HCT116 (cell line): ENCODE measurements around the gene MMP28. TPM values are rescaled to one million over a fixed set of nuclear protein-coding genes. Genes with fewer than 3 reads are reported as not detected.

ENCODE experiments used
- ATAC-seq: fragments of 200-7000 bp; cut with Tn5 transposase; 2 replicates; pipeline ENCODE4 v1.9.1; 2020; ENCODE audit warnings: mild to moderate bottlenecking, moderate library complexity
- BruUV-seq: library from RNA; stranded (reverse); fragments of 400-500 nt; replicated peaks from 2 replicates; lab custom pipeline; 2021; lab: Mats Ljungman, UMichigan
- CTCF ChIA-PET: fragments of 300-600 bp; sonication (Branson Sonifier 250); formaldehyde crosslinking; loops from one replicate; lab custom pipeline; 2021; ENCODE audit warnings: antibody characterized with exemption; lab: Charles Lee
- POLR2A ChIA-PET: fragments of 300-600, 350-600 bp; sonication (Branson Sonifier 250); formaldehyde crosslinking; loops from one replicate; lab custom pipeline; 2021; ENCODE audit warnings: antibody characterized with exemption; lab: Charles Lee
- RAD21 ChIA-PET, 2 experiments: fragments of 300-600 bp; sonication (Branson Sonifier 250); formaldehyde crosslinking; loops; one replicate each; lab custom pipeline; 2023; ENCODE audit warnings: low total read pairs in 2 of 2; ENCODE audit not compliant: uncharacterized antibody in 2 of 2, unreplicated experiment in 2 of 2, low non-redundant PET in 1 of 2; lab: Charles Lee
- DNase-seq: peaks from one replicate; pipeline ENCODE4 v3.0.0-alpha.2; 2010; ENCODE audit warnings: low read depth, low spot score
- H2AFZ ChIP-seq: fragments of 200-600 bp; shearing (Covaris generic), sonication (generic); 2 replicates; pipeline ENCODE4 v1.6.1; 2017; ENCODE audit warnings: low read depth, mixed run types, mixed read lengths, antibody characterized with exemption, low read length; ENCODE audit not compliant: poor library complexity, severe bottlenecking
- H3K27ac ChIP-seq: 2 replicates; pipeline ENCODE4 v1.5.1; 2012; ENCODE audit warnings: low read depth, low read length
- H3K27me3 ChIP-seq: fragments of 200-600 bp; sonication (generic); 2 replicates; pipeline ENCODE4 v1.6.1; 2016; ENCODE audit warnings: mixed run types, low read length, mixed read lengths; ENCODE audit not compliant: insufficient read depth
- H3K36me3 ChIP-seq, 2 experiments: fragments of 200-500 bp in 1 of 2; fragments of 200-600 bp in 1 of 2; sonication (Bioruptor generic) in 1 of 2; sonication (generic) in 1 of 2; 2 replicates each; pipeline versions ENCODE4 v1.5.1 to v1.6.1; 2014 to 2016; ENCODE audit warnings: low read length in 2 of 2, inconsistent platforms in 1 of 2, mixed read lengths in 1 of 2, mixed run types in 1 of 2; ENCODE audit not compliant: insufficient read depth in 2 of 2, control insufficient read depth in 1 of 2
- H3K4me1 ChIP-seq, 2 experiments: fragments of 200-600 bp in 1 of 2; sonication (generic) in 1 of 2; 2 replicates each; pipeline versions ENCODE4 v1.5.1 to v1.6.1; 2012 to 2017; ENCODE audit warnings: low read length in 2 of 2, inconsistent platforms in 1 of 2, mild to moderate bottlenecking in 1 of 2, mixed read lengths in 1 of 2, mixed run types in 1 of 2, moderate library complexity in 1 of 2; ENCODE audit not compliant: insufficient read depth in 2 of 2, control insufficient read depth in 1 of 2
- H3K4me2 ChIP-seq: fragments of 200-600 bp; sonication (generic); 2 replicates; pipeline ENCODE4 v1.6.1; 2017; ENCODE audit warnings: mixed run types, low read length, mixed read lengths
- H3K4me3 ChIP-seq, 2 experiments: fragments of 200-600 bp in 1 of 2; sonication (generic) in 1 of 2; replicated peaks in 1 of 2; 2 replicates each; pipeline ENCODE4 v1.5.1; 2011 to 2016; ENCODE audit warnings: low read length in 2 of 2, control low read depth in 1 of 2, low read depth in 1 of 2, mild to moderate bottlenecking in 1 of 2, mixed read lengths in 1 of 2, mixed run types in 1 of 2
- H3K79me2 ChIP-seq: fragments of 200-600 bp; sonication (generic); 2 replicates; pipeline ENCODE4 v1.6.1; 2017; ENCODE audit warnings: mild to moderate bottlenecking, mixed run types, low read length, moderate library complexity, mixed read lengths; ENCODE audit not compliant: insufficient read depth
- H3K9ac ChIP-seq: fragments of 200-600 bp; sonication (generic); 2 replicates; pipeline ENCODE4 v1.6.1; 2016; ENCODE audit warnings: low read length, mixed read lengths
- H3K9me2 ChIP-seq: fragments of 200-600 bp; sonication (generic), shearing (Covaris generic); 2 replicates; pipeline ENCODE4 v1.6.1; 2017; ENCODE audit warnings: mixed run types, mild to moderate bottlenecking, moderate library complexity; ENCODE audit not compliant: insufficient read depth
- H3K9me3 ChIP-seq, 2 experiments: fragments of 200-500 bp in 1 of 2; fragments of 200-600 bp in 1 of 2; sonication (Bioruptor generic) in 1 of 2; sonication (generic) in 1 of 2; 2 replicates each; pipeline ENCODE4 v1.6.1; 2014 to 2017; ENCODE audit warnings: low read length in 2 of 2, mixed read lengths in 2 of 2, inconsistent platforms in 1 of 2, low read depth in 1 of 2, mild to moderate bottlenecking in 1 of 2, mixed run types in 1 of 2, moderate library complexity in 1 of 2; ENCODE audit not compliant: control insufficient read depth in 1 of 2, insufficient read depth in 1 of 2
- H4K20me1 ChIP-seq: fragments of 200-600 bp; sonication (generic), shearing (Covaris generic); 2 replicates; pipeline ENCODE4 v1.6.1; 2017; ENCODE audit warnings: mixed run types, mild to moderate bottlenecking, moderate library complexity; ENCODE audit not compliant: insufficient read depth
- CBX3 ChIP-seq: IDR thresholded peaks from 2 replicates; pipeline ENCODE4 v1.6.1; 2012; ENCODE audit warnings: low read depth
- CEBPB ChIP-seq: IDR thresholded peaks from 2 replicates; pipeline ENCODE4 v1.6.1; 2012; ENCODE audit warnings: low read depth
- EGR1 ChIP-seq: IDR thresholded peaks from 2 replicates; pipeline ENCODE4 v1.6.1; 2012; ENCODE audit warnings: low read depth
- EZH2 ChIP-seq: fragments of 200-600 bp; sonication (generic); IDR thresholded peaks from 2 replicates; pipeline ENCODE4 v1.6.1; 2017; ENCODE audit warnings: antibody characterized with exemption, mixed run types
- EZH2phosphoT487 ChIP-seq: fragments of 200-600 bp; IDR thresholded peaks from 2 replicates; pipeline ENCODE4 v1.6.1; 2018; ENCODE audit warnings: antibody characterized with exemption, borderline replicate concordance
- JUND ChIP-seq: IDR thresholded peaks from 2 replicates; pipeline ENCODE4 v1.6.1; 2012
- MAX ChIP-seq: IDR thresholded peaks from 2 replicates; pipeline ENCODE4 v1.6.1; 2012
- POLR2AphosphoS5 ChIP-seq: IDR thresholded peaks from 2 replicates; pipeline ENCODE4 v1.6.1; 2011; ENCODE audit warnings: mild to moderate bottlenecking, low read depth, low read length, moderate library complexity
- SIN3A ChIP-seq: IDR thresholded peaks from 2 replicates; pipeline ENCODE4 v1.6.1; 2012; ENCODE audit warnings: low read depth
- SRF ChIP-seq: IDR thresholded peaks from 2 replicates; pipeline ENCODE4 v1.6.1; 2012; ENCODE audit warnings: low read depth
- ZFX ChIP-seq: fragments of 450-650 bp; IDR thresholded peaks from 2 replicates; pipeline ENCODE4 v1.6.1; 2017
- intact Hi-C: fragments of 100-400 bp; cut with micrococcal nuclease; formaldehyde crosslinking; loops from 2 replicates; pipeline ENCODE4 v1.10.0; 2022
- total RNA-seq: library from RNA; stranded (reverse); gene quantifications from one replicate; pipeline ENCODE4 v1.2.1, GENCODE V29; 2021; ENCODE audit not compliant: unreplicated experiment
- TF ChIP-seq, protein P1 (sequence below): IDR thresholded peaks from 2 replicates; pipeline ENCODE4 v1.6.1; 2012

MMP28 gene
- total RNA-seq, 1 experiment from 2014 or later: 2.6 TPM

- TF ChIP-seq SRF (0 out of 2 replicates have a peak, but pooled peaks have one; percentile 17), MAX (peak; percentile 83), CBX3 (0 out of 2 replicates have a peak, but pooled peaks have one; percentile 46), EZH2phosphoT487 (no peak), ZFX (peak; percentile 85), POLR2AphosphoS5 (peak; percentile 96)
- TF ChIP-seq, all 23 proteins: peak for 15
These were observed 13.8 kb upstream of the MMP28 start, which contains the start of gene TAF15 (continued) for GRCh38 chr17:35808962-35809854.

GRCh38 chr17:35808240-35808961 is 13.0 kb upstream of the MMP28 start:
- DNase-seq (no peak), ATAC-seq (no peak)
- Histone ChIP-seq H3K4me3 (peak overlapping the region; percentile 76 to 89), H3K27me3 (no peaks in the 10 kb centered on the region), H3K79me2 (peaks cover 41% of the 10 kb centered on the region), H3K9me3 (no peaks in the 10 kb centered on the region), H3K9ac (peak overlapping the region; percentile 89), H3K9me2 (no peaks in the 10 kb centered on the region), H3K4me2 (peak overlapping the region; percentile 92), H2AFZ (peak overlapping the region; percentile 88), H3K27ac (peak overlapping the region; percentile 66), H4K20me1 (peaks cover 30% of the 10 kb centered on the region), H3K36me3 (peaks cover 0 to 2% of the 10 kb centered on the region in 2 experiments; a peak in 1 of 4 replicates), H3K4me1 (peaks cover 26 to 44% of the 10 kb centered on the region in 2 experiments)
- TF ChIP-seq EGR1 (no peak), POLR2AphosphoS5 (no peak), SIN3A (peak; percentile 16; the same call in 1 of the 2 replicates), JUND (no peak), ZFX (0 out of 2 replicates have a peak, but pooled peaks have one; percentile 11), EZH2 (no peak), CEBPB (peak; percentile 33; the same call in 1 of the 2 replicates)
- TF ChIP-seq, protein P1, sequence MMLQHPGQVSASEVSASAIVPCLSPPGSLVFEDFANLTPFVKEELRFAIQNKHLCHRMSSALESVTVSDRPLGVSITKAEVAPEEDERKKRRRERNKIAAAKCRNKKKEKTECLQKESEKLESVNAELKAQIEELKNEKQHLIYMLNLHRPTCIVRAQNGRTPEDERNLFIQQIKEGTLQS: no peak
- RAD21 ChIA-PET: interaction anchor here (1.2 to 1.4 kb wide), 2 partner anchors 44 kb away, joined by 7 to 10 read pairs; no protein-coding TSS in a partner anchor
- POLR2A ChIA-PET: interaction anchor here (0.7 to 3.9 kb wide), 19 partner anchors 8 to 230 kb away, joined by 3 to 41 read pairs (median 5); partner anchors contain the start of genes MMP28 and PEX12
- CTCF ChIA-PET: interaction anchor here (0.7 to 3.3 kb wide), 10 partner anchors 9 to 196 kb away, joined by 3 to 76 read pairs (median 3); no protein-coding TSS in a partner anchor
- BruUV-seq: TSS peak; percentile 96
- intact Hi-C loops: loop anchor here (10.0 kb wide), 1 partner anchor 194 kb away; no protein-coding TSS in a partner anchor
